K562 (cell line): Measurements from ENCODE around the gene TMA16. TPM values are rescaled to one million over a fixed set of nuclear protein-coding genes. Genes with fewer than 3 reads are reported as not detected.

Source experiments
- BRD9 ChIP-seq: fragments of 450-650 bp; IDR thresholded peaks from 2 replicates; pipeline ENCODE4 v1.6.1; 2018; ENCODE audit warnings: low read depth; ENCODE audit not compliant: partially characterized antibody
- CAMTA2 ChIP-seq: fragments of 250-450 bp; sonication (Bioruptor Pico); conservative IDR thresholded peaks from 2 replicates; pipeline ENCODE4 v1.5.1; 2022
- CHD2 ChIP-seq: IDR thresholded peaks from 2 replicates; pipeline ENCODE4 v1.6.1; 2011; ENCODE audit warnings: low read depth, low read length
- JUN ChIP-seq, 2 experiments: sonication (generic) in 1 of 2; formaldehyde crosslinking in 1 of 2; IDR thresholded peaks; 2 replicates each; pipeline versions ENCODE4 v1.6.1 to v1.8.0; 2012 to 2022; ENCODE audit warnings: borderline replicate concordance in 2 of 2, mild to moderate bottlenecking in 2 of 2, improper control_type of control experiment in 1 of 2, low read depth in 1 of 2, low read length in 1 of 2, missing genetic modification reagents in 1 of 2
- MTA3 ChIP-seq: fragments of 450-650 bp; formaldehyde crosslinking; IDR thresholded peaks from 2 replicates; pipeline ENCODE4 v1.6.1; 2017; ENCODE audit warnings: mild to moderate bottlenecking, borderline replicate concordance
- NCOR1 ChIP-seq: fragments of 450-650 bp; IDR thresholded peaks from 2 replicates; pipeline ENCODE4 v1.6.1; 2016; ENCODE audit warnings: mild to moderate bottlenecking, moderate library complexity
- NRF1 ChIP-seq, 2 experiments: fragments of 450-650 bp; IDR thresholded peaks in 1 of 2; conservative IDR thresholded peaks in 1 of 2; 2 replicates each; pipeline ENCODE4 v1.6.1; 2014; ENCODE audit warnings: mild to moderate bottlenecking in 2 of 2
- PTBP1 ChIP-seq: fragments of 200-400 bp; formaldehyde crosslinking; IDR thresholded peaks from 2 replicates; pipeline ENCODE4 v1.6.1; 2017; ENCODE audit warnings: low read depth, low read length
- RB1 ChIP-seq: fragments of 450-650 bp; IDR thresholded peaks from 2 replicates; pipeline ENCODE4 v1.6.1; 2017; ENCODE audit warnings: low read depth, mild to moderate bottlenecking
- SAP30 ChIP-seq: fragments of 200-600 bp; sonication (generic); IDR thresholded peaks from 2 replicates; pipeline ENCODE4 v1.6.1; 2012; ENCODE audit warnings: borderline replicate concordance, low read depth, mild to moderate bottlenecking, moderate library complexity, low read length, control low read depth, inconsistent platforms; ENCODE audit not compliant: insufficient read depth, poor library complexity, severe bottlenecking
- SMARCA4 ChIP-seq: fragments of 450-650 bp; IDR thresholded peaks from 2 replicates; pipeline ENCODE4 v1.6.1; 2016
- SRSF7 ChIP-seq: fragments of 200-400 bp; formaldehyde crosslinking; optimal IDR thresholded peaks from 2 replicates; pipeline ENCODE3; 2017; ENCODE audit warnings: mild to moderate bottlenecking, low read depth, low read length
- TAF9B ChIP-seq: fragments of 450-650 bp; IDR thresholded peaks from 2 replicates; pipeline ENCODE4 v1.6.1; 2018; ENCODE audit warnings: mild to moderate bottlenecking; ENCODE audit not compliant: partially characterized antibody
- TEAD2 ChIP-seq: fragments of 450-650 bp; IDR thresholded peaks from 2 replicates; pipeline ENCODE4 v1.6.1; 2016; ENCODE audit warnings: missing genetic modification characterization, control low read depth, missing compliant biosample characterization
- ZNF146 ChIP-seq: IDR thresholded peaks from one replicate; pipeline ENCODE4 v1.6.1; 2018; ENCODE audit warnings: missing compliant biosample characterization; ENCODE audit not compliant: unreplicated experiment
- ZNF184 ChIP-seq: sonication (generic); formaldehyde crosslinking; IDR thresholded peaks from 2 replicates; pipeline ENCODE4 v1.5.0; 2020; ENCODE audit warnings: missing genetic modification reagents
- ZNF507 ChIP-seq: conservative IDR thresholded peaks from 2 replicates; pipeline ENCODE4 v1.6.1; 2017; ENCODE audit warnings: missing genetic modification characterization, missing compliant biosample characterization
- ZNF79 ChIP-seq: fragments of 250-450 bp; sonication (Bioruptor Pico); IDR thresholded peaks from 2 replicates; pipeline ENCODE4 v1.4.0; 2020; ENCODE audit warnings: low read depth, mild to moderate bottlenecking, moderate library complexity
- polyA plus RNA-seq, 8 experiments: library from polyadenylated mRNA; depleted of rRNA in 4 of 8; stranded (reverse) in 5 of 8; unstranded in 3 of 8; fragments of >200 nt; fragmentation: Nextera tagmentation in 2 of 8; fragmentation: Illumina TruSeq in 1 of 8; extraction: Ambion mirVana in 2 of 8; extraction: Trizol in 1 of 8; gene quantifications; 2 replicates each; pipeline versions ENCODE4 v1.2.1 to v1.2.3, GENCODE V29; 2011 to 2014; ENCODE audit warnings: inconsistent platforms in 1 of 8, missing spikeins in 1 of 8
- total RNA-seq, 7 experiments: library from RNA; depleted of rRNA in 6 of 7; stranded (reverse); fragments of >200 nt in 6 of 7; fragmentation: Illumina TruSeq in 2 of 7; extraction: Trizol in 2 of 7; gene quantifications; 2 replicates each; pipeline versions ENCODE4 v1.2.1 to v1.2.3, GENCODE V29; 2011 to 2021; ENCODE audit warnings: low replicate concordance in 1 of 7
- TF ChIP-seq, protein P1 (sequence below): fragments of 450-650 bp; IDR thresholded peaks from 2 replicates; pipeline ENCODE4 v1.6.1; 2017; ENCODE audit warnings: mild to moderate bottlenecking, moderate library complexity
- TF ChIP-seq, protein P2 (sequence below): fragments of 450-650 bp; IDR thresholded peaks from 2 replicates; pipeline ENCODE4 v1.6.1; 2016; ENCODE audit warnings: antibody characterized with exemption
- TF ChIP-seq, protein P3 (sequence below): sonication (generic); formaldehyde crosslinking; IDR thresholded peaks from 2 replicates; pipeline ENCODE4 v1.8.1; 2023; ENCODE audit warnings: mild to moderate bottlenecking, missing genetic modification reagents
- TF ChIP-seq, protein P4 (sequence below): sonication (generic); formaldehyde crosslinking; IDR thresholded peaks from 2 replicates; pipeline ENCODE4 v1.4.0; 2020; ENCODE audit warnings: mild to moderate bottlenecking, missing genetic modification reagents

The TMA16 gene
- total and polyA plus RNA-seq, 9 of the 15 experiments (the other 6 are each of a cell fraction or from before 2014, with no cell fraction given), result 27.7 to 74.8 (median 66.6) TPM

DNA sequence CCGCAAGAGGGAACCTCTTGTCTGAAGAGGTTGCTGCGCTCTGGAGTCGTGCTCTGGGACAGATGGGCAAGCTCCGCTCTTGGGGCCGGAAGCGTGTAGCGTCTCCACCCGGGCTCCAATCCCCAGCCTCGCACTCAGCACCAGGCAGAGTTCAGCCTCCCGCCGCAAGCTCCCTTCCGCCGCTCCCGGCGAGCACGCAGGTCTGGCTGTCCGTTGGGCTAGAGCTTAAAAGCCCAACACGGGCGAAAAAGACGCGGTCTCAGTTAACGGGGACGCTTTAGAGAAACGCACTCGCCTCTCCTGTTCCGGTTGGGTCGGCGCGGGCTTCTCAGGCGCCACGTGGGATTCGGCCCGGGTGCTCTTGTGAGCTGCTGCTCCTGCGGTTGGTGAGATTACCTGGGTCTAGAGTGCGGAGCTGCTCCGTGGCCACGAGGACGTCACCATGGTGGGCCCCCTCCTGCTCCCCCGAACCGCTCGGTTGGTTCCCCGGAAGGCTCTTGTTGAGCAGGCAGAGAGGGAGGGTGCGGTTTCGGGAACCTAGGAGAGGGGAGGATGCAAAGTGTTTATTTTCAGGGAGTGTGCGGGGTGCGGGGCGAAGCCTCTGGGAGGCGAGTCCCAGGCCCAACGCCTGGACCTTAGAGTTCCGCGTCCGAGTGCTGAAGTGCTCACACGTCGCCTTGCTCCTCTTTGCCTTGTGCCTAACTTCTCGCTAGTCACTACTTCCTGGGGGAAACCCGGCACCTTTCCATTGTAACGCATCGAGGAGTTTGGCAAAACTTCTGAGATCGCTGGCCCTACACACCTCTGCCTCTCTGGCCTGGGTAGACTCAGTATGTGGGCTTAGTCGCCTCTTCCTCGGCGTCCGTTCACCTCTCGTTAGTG is at the start of gene TMA16 (continued):
- TF ChIP-seq, protein P1, sequence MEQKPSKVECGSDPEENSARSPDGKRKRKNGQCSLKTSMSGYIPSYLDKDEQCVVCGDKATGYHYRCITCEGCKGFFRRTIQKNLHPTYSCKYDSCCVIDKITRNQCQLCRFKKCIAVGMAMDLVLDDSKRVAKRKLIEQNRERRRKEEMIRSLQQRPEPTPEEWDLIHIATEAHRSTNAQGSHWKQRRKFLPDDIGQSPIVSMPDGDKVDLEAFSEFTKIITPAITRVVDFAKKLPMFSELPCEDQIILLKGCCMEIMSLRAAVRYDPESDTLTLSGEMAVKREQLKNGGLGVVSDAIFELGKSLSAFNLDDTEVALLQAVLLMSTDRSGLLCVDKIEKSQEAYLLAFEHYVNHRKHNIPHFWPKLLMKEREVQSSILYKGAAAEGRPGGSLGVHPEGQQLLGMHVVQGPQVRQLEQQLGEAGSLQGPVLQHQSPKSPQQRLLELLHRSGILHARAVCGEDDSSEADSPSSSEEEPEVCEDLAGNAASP, result no peak
- peak; percentile 27; the same call in 1 of the 2 replicates for TF ChIP-seq NCOR1
- TF ChIP-seq, protein P2, sequence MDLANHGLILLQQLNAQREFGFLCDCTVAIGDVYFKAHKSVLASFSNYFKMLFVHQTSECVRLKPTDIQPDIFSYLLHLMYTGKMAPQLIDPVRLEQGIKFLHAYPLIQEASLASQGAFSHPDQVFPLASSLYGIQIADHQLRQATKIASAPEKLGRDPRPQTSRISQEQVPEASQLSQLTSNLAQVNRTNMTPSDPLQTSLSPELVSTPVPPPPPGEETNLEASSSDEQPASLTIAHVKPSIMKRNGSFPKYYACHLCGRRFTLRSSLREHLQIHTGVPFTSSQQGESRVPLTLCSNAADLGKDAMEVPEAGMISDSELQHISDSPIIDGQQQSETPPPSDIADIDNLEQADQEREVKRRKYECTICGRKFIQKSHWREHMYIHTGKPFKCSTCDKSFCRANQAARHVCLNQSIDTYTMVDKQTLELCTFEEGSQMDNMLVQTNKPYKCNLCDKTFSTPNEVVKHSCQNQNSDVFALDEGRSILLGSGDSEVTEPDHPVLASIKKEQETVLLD, result no peak; the same call in 1 of the 2 replicates
- TF ChIP-seq NRF1 (conservative IDR thresholded peaks at IDR 0.05 in 1 of 2, IDR thresholded peaks at IDR 0.05 in 1 of 2), result peak; percentile 56 to 71
- no peak for TF ChIP-seq BRD9
- TF ChIP-seq ZNF79 (CRISPR knock-in tag), result no peak
- TF ChIP-seq, protein P3, sequence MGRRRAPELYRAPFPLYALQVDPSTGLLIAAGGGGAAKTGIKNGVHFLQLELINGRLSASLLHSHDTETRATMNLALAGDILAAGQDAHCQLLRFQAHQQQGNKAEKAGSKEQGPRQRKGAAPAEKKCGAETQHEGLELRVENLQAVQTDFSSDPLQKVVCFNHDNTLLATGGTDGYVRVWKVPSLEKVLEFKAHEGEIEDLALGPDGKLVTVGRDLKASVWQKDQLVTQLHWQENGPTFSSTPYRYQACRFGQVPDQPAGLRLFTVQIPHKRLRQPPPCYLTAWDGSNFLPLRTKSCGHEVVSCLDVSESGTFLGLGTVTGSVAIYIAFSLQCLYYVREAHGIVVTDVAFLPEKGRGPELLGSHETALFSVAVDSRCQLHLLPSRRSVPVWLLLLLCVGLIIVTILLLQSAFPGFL, result no peak; the same call in 1 of the 2 replicates
- peak; percentile 95 for TF ChIP-seq SAP30
- no peak for TF ChIP-seq CAMTA2
- TF ChIP-seq SMARCA4, result no peak
- TF ChIP-seq TAF9B, result peak; percentile 96
- TF ChIP-seq TEAD2 (tag), result no peak
- no peak for TF ChIP-seq ZNF507
- TF ChIP-seq MTA3, result peak; percentile 81
- TF ChIP-seq CHD2, result no peak
- no peak for TF ChIP-seq SRSF7
- TF ChIP-seq ZNF146, result no peak
- no peak for TF ChIP-seq ZNF184 (CRISPR knock-in tag)
- peak; percentile 48; the same call in 1 of the 2 replicates for TF ChIP-seq JUN (IDR thresholded peaks at IDR 0.05; ENCODE audit: borderline replicate concordance, low read depth, low read length)
- TF ChIP-seq JUN (CRISPR knock-in tag; IDR thresholded peaks at IDR 0.05; ENCODE audit: borderline replicate concordance), result no peak
- TF ChIP-seq RB1, result peak; percentile 87
- TF ChIP-seq, protein P4, sequence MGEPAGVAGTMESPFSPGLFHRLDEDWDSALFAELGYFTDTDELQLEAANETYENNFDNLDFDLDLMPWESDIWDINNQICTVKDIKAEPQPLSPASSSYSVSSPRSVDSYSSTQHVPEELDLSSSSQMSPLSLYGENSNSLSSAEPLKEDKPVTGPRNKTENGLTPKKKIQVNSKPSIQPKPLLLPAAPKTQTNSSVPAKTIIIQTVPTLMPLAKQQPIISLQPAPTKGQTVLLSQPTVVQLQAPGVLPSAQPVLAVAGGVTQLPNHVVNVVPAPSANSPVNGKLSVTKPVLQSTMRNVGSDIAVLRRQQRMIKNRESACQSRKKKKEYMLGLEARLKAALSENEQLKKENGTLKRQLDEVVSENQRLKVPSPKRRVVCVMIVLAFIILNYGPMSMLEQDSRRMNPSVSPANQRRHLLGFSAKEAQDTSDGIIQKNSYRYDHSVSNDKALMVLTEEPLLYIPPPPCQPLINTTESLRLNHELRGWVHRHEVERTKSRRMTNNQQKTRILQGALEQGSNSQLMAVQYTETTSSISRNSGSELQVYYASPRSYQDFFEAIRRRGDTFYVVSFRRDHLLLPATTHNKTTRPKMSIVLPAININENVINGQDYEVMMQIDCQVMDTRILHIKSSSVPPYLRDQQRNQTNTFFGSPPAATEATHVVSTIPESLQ (CRISPR knock-in tag), result no peak
- TF ChIP-seq PTBP1, result peak; percentile 56; the same call in 1 of the 2 replicates
